HEK293 (cell line): ENCODE measurements around the gene CDH11.

Source experiments
- CTCF ChIA-PET: fragments of 350-600 bp; formaldehyde crosslinking; extraction: SDS; loops from one replicate; lab custom pipeline; 2021; ENCODE audit warnings: antibody characterized with exemption; lab: Yijun Ruan, JAX
- POLR2A ChIA-PET: fragments of 300-600 bp; formaldehyde crosslinking; extraction: SDS; loops from one replicate; lab custom pipeline; 2020; ENCODE audit warnings: antibody characterized with exemption, inconsistent platforms; lab: Yijun Ruan, JAX
- H3K27ac ChIP-seq: fragments of 200-500 bp; sonication (Bioruptor generic); 2 replicates; pipeline ENCODE4 v1.5.1; 2014; ENCODE audit warnings: low read depth, low read length, control low read depth, inconsistent platforms; ENCODE audit errors: extremely low read depth
- H3K36me3 ChIP-seq, 2 experiments: fragments of 200-500 bp in 1 of 2; sonication (Bioruptor generic) in 1 of 2; 1 replicate in 1 of 2; 2 replicates in 1 of 2; pipeline ENCODE4 v1.5.1; 2014 to 2017; ENCODE audit warnings: inconsistent platforms in 2 of 2, low read length in 2 of 2; ENCODE audit not compliant: control insufficient read depth in 2 of 2, insufficient read depth in 1 of 2
- H3K4me1 ChIP-seq: fragments of 200-500 bp; sonication (Bioruptor generic); 2 replicates; pipeline ENCODE4 v1.5.1; 2014; ENCODE audit warnings: mild to moderate bottlenecking, low read length, inconsistent platforms; ENCODE audit not compliant: control insufficient read depth, insufficient read depth
- H3K4me3 ChIP-seq: 2 replicates; pipeline ENCODE4 v1.5.1; 2011; ENCODE audit warnings: low read depth, mild to moderate bottlenecking, control low read depth, low read length, moderate library complexity
- H3K9me3 ChIP-seq: fragments of 200-500 bp; sonication (Bioruptor generic); 2 replicates; pipeline ENCODE4 v1.5.1; 2014; ENCODE audit warnings: low read depth, low read length, inconsistent platforms; ENCODE audit not compliant: control insufficient read depth, insufficient read depth
- ATF2 ChIP-seq: fragments of 450-650 bp; formaldehyde crosslinking; IDR thresholded peaks from 2 replicates; pipeline ENCODE4 v1.5.1; 2016; ENCODE audit warnings: missing biosample characterization, missing genetic modification characterization, low read depth
- INSM2 ChIP-seq: fragments of 450-650 bp; formaldehyde crosslinking; IDR thresholded peaks from 2 replicates; pipeline ENCODE4 v1.5.1; 2016; ENCODE audit warnings: missing biosample characterization, missing genetic modification characterization
- PRDM6 ChIP-seq: fragments of 450-650 bp; formaldehyde crosslinking; IDR thresholded peaks from 2 replicates; pipeline ENCODE4 v1.5.1; 2017; ENCODE audit warnings: missing biosample characterization, missing genetic modification characterization
- ZBTB49 ChIP-seq: fragments of 450-650 bp; formaldehyde crosslinking; IDR thresholded peaks from 2 replicates; pipeline ENCODE4 v1.5.1; 2016; ENCODE audit warnings: missing biosample characterization, missing genetic modification characterization, low read depth
- ZNF146 ChIP-seq: fragments of 450-650 bp; formaldehyde crosslinking; IDR thresholded peaks from 2 replicates; pipeline ENCODE4 v1.5.1; 2016; ENCODE audit warnings: missing biosample characterization, missing genetic modification characterization
- ZNF157 ChIP-seq: fragments of 450-650 bp; formaldehyde crosslinking; IDR thresholded peaks from 2 replicates; pipeline ENCODE4 v1.5.1; 2016; ENCODE audit warnings: missing biosample characterization, missing genetic modification characterization
- ZNF266 ChIP-seq: fragments of 450-650 bp; formaldehyde crosslinking; IDR thresholded peaks from 2 replicates; pipeline ENCODE4 v1.5.1; 2016; ENCODE audit warnings: missing biosample characterization, missing genetic modification characterization, low read depth
- ZNF37A ChIP-seq: fragments of 450-650 bp; IDR thresholded peaks from 2 replicates; pipeline ENCODE4 v1.5.1; 2018; ENCODE audit warnings: missing biosample characterization, missing genetic modification characterization
- ZNF473 ChIP-seq: fragments of 450-650 bp; formaldehyde crosslinking; IDR thresholded peaks from 2 replicates; pipeline ENCODE4 v1.5.1; 2017; ENCODE audit warnings: missing biosample characterization, missing genetic modification characterization
- ZNF514 ChIP-seq: fragments of 450-650 bp; formaldehyde crosslinking; IDR thresholded peaks from 2 replicates; pipeline ENCODE4 v1.5.1; 2016; ENCODE audit warnings: missing biosample characterization, missing genetic modification characterization
- ZNF610 ChIP-seq: fragments of 450-650 bp; formaldehyde crosslinking; IDR thresholded peaks from 2 replicates; pipeline ENCODE4 v1.5.1; 2016; ENCODE audit warnings: missing biosample characterization, missing genetic modification characterization, borderline replicate concordance
- ZNF645 ChIP-seq: fragments of 450-650 bp; formaldehyde crosslinking; IDR thresholded peaks from 2 replicates; pipeline ENCODE4; 2016; ENCODE audit warnings: missing biosample characterization, missing genetic modification characterization
- ZNF776 ChIP-seq: fragments of 450-650 bp; formaldehyde crosslinking; IDR thresholded peaks from 2 replicates; pipeline ENCODE4 v1.5.0; 2017; ENCODE audit warnings: missing biosample characterization, missing genetic modification characterization, borderline replicate concordance
- ZSCAN16 ChIP-seq: fragments of 450-650 bp; formaldehyde crosslinking; IDR thresholded peaks from 2 replicates; pipeline ENCODE4 v1.5.1; 2016; ENCODE audit warnings: missing biosample characterization, missing genetic modification characterization

CDH11 gene

DNA sequence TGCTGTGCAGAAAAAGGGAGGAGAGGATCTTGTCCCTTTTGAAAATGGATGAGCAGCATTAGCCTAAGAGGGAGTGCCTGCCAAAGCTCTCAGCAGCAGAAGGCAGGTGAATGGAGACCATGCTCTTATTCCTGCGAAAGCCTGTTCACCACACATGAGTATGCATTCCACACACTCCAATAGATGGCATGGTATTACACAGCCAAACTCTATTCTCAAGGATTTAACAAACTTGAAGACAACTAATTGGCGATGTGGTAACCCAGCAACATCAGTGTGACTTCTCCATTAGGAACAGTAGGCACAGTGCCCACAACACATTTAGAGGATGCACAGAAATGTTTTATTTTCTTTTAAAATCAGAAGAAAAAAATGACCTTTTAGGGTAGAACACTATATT, 77.8 kb downstream of the CDH11 start:
- ChIA-PET POLR2A (no interaction called here), CTCF (no interaction called here)
- TF ChIP-seq ZNF146: no peak
- TF ChIP-seq ZNF776 (tag by site-specific recombination): no peak
- no peak for TF ChIP-seq ZNF37A (tag by site-specific recombination)
- TF ChIP-seq INSM2: no peak
- no peak for TF ChIP-seq ZNF610 (tag by site-specific recombination)
- TF ChIP-seq ZNF266: no peak
- Histone ChIP-seq H3K9me3 (no peaks in the 10 kb centered on the region), H3K4me3 (no peak overlapping the region), H3K36me3 (no peaks in the 10 kb centered on the region), H3K4me1 (no peaks in the 10 kb centered on the region), H3K27ac (no peak overlapping the region)

GRCh38 chr16:65042438-65043365, 79.2 kb downstream of the CDH11 start:
- ChIA-PET POLR2A (no interaction called here), CTCF (no interaction called here)
- H3K9me3 ChIP-seq: no peaks in the 10 kb centered on the region
- no peak for TF ChIP-seq ZBTB49 (tag by site-specific recombination)
- no peak for TF ChIP-seq ZNF157 (tag by site-specific recombination)
- no peak for TF ChIP-seq ZNF473 (tag by site-specific recombination)
- TF ChIP-seq ZSCAN16: no peak
- TF ChIP-seq PRDM6 (tag by site-specific recombination): no peak
- H3K4me1 ChIP-seq: peaks cover 7% of the 10 kb centered on the region
- H3K4me3 ChIP-seq: no peak overlapping the region
- no peaks in the 10 kb centered on the region for H3K36me3 ChIP-seq
- H3K27ac ChIP-seq: no peak overlapping the region

DNA sequence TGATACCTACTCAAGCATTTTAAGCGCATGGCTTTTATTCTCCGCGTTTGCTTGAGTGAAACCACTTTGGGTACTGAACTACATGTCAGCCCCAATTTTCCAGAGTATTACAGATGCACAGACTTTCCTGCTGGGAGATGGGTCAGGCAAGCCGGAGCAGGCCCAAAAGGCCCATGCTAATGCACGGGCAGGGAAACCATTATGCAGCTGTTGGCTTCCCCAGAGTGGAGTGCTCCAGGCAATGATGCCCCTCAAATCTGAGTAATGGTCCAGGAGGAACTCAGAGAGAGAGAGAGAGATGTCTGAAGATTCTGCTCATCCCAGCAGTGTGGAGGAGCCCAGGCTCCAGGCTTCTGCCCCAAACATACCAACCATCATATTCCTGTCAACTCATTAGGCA, 80.2 kb downstream of the CDH11 start:
- POLR2A ChIA-PET: no interaction called here
- Histone ChIP-seq H3K9me3 (no peaks in the 10 kb centered on the region), H3K4me3 (no peak overlapping the region), H3K4me1 (peaks cover 10% of the 10 kb centered on the region), H3K27ac (no peak overlapping the region), H3K36me3 (no peaks in the 10 kb centered on the region)
- CTCF ChIA-PET: no interaction called here
- TF ChIP-seq ATF2: no peak
- TF ChIP-seq ZNF645 (tag by site-specific recombination): no peak
- no peak for TF ChIP-seq ZNF514 (tag by site-specific recombination)
